OCI-LY3 (cell line): ENCODE measurements around the gene SCART1.
"Not testable (repeated sequence)": the region's sequence is repeated elsewhere in the genome, so short reads cannot be mapped to it uniquely, and the experiment has no call there.

Source experiments
- H2AFZ ChIP-seq: fragments of 200-600, 300-600 bp; shearing (Covaris generic); 2 replicates; pipeline ENCODE4 v1.6.0; 2014; ENCODE audit warnings: antibody characterized with exemption, low read depth, low read length
- H3K27ac ChIP-seq: fragments of 200-600, 300-600 bp; sonication (generic); 2 replicates; pipeline ENCODE4 v1.5.1; 2014; ENCODE audit warnings: mild to moderate bottlenecking, low read length, moderate library complexity, mixed read lengths
- H3K27me3 ChIP-seq: fragments of 200-600, 300-600 bp; sonication (generic); 2 replicates; pipeline ENCODE4 v1.6.1; 2014; ENCODE audit warnings: low read depth, low read length, mixed read lengths
- H3K36me3 ChIP-seq: fragments of 200-600, 300-600 bp; sonication (generic); replicated peaks from 2 replicates; pipeline ENCODE3; 2014; ENCODE audit warnings: low read depth, low read length, mixed read lengths
- H3K4me1 ChIP-seq: fragments of 300-600, 200-600 bp; sonication (generic); 2 replicates; pipeline ENCODE4 v1.6.1; 2014; ENCODE audit warnings: low read length, mixed read lengths
- H3K4me2 ChIP-seq: fragments of 200-600, 300-600 bp; sonication (generic); 2 replicates; pipeline ENCODE4 v1.6.1; 2014; ENCODE audit warnings: low read length, mixed read lengths
- H3K4me3 ChIP-seq: fragments of 300-600, 200-600 bp; sonication (generic); 2 replicates; pipeline ENCODE4 v1.5.1; 2014; ENCODE audit warnings: antibody characterized with exemption, mild to moderate bottlenecking, low read length, moderate library complexity
- H3K79me2 ChIP-seq: fragments of 300-600, 200-600 bp; shearing (Covaris generic); 2 replicates; pipeline ENCODE4 v1.6.1; 2014; ENCODE audit warnings: mild to moderate bottlenecking, low read length, mixed read lengths
- H3K9ac ChIP-seq: fragments of 300-600, 200-600 bp; shearing (Covaris generic); 2 replicates; pipeline ENCODE4 v1.6.0; 2014; ENCODE audit warnings: mild to moderate bottlenecking, low read length, moderate library complexity
- H3K9me3 ChIP-seq: fragments of 200-600, 300-600 bp; shearing (Covaris generic); 2 replicates; pipeline ENCODE4 v1.6.1; 2014; ENCODE audit warnings: low read length, mixed read lengths; ENCODE audit not compliant: insufficient read depth
- H4K20me1 ChIP-seq: fragments of 200-600, 300-600 bp; sonication (generic); 2 replicates; pipeline ENCODE4 v1.6.1; 2016; ENCODE audit warnings: low read length, mixed read lengths; ENCODE audit not compliant: insufficient read depth
- CTCF ChIP-seq: fragments of 200-600, 300-600 bp; sonication (generic); IDR thresholded peaks from 2 replicates; pipeline ENCODE4 v1.5.1; 2014; ENCODE audit warnings: antibody characterized with exemption, low read length, low read depth
- EZH2phosphoT487 ChIP-seq: fragments of 200-600 bp; shearing (Covaris generic); IDR thresholded peaks from 2 replicates; pipeline ENCODE4 v1.6.1; 2018; ENCODE audit warnings: antibody characterized with exemption, mixed run types, low read depth

SCART1 gene

GRCh38 chr10:133438711-133439273, 15.0 kb upstream of the SCART1 start:
- Histone ChIP-seq H3K9ac (no peak overlapping the region), H3K9me3 (no peaks in the 10 kb centered on the region), H2AFZ (no peak overlapping the region)

GRCh38 chr10:133439517-133440461, 14.0 kb upstream of the SCART1 start:
- TF ChIP-seq CTCF (no peak), EZH2phosphoT487 (no peak)
- no peaks in the 10 kb centered on the region for H3K36me3 ChIP-seq
- H4K20me1 ChIP-seq = no peaks in the 10 kb centered on the region
- no peak overlapping the region for H3K4me2 ChIP-seq
- H2AFZ ChIP-seq = no peak overlapping the region
- no peaks in the 10 kb centered on the region for H3K9me3 ChIP-seq
- H3K9ac ChIP-seq = no peak overlapping the region
- H3K27ac ChIP-seq = no peak overlapping the region
- no peaks in the 10 kb centered on the region for H3K27me3 ChIP-seq
- H3K4me1 ChIP-seq = peaks cover 3% of the 10 kb centered on the region; the same call in 1 of the 2 replicates
- H3K4me3 ChIP-seq = no peak overlapping the region
- H3K79me2 ChIP-seq = no peaks in the 10 kb centered on the region

More at GRCh38 chr10:133438711-133439273, 15.0 kb upstream of the SCART1 start:
- peak overlapping the region; percentile 30; the same call in 1 of the 2 replicates for H3K4me2 ChIP-seq
- H4K20me1 ChIP-seq = no peaks in the 10 kb centered on the region
- no peaks in the 10 kb centered on the region for H3K79me2 ChIP-seq
- no peaks in the 10 kb centered on the region for H3K36me3 ChIP-seq
- no peaks in the 10 kb centered on the region for H3K27me3 ChIP-seq
- peaks cover 3% of the 10 kb centered on the region; the same call in 1 of the 2 replicates for H3K4me1 ChIP-seq
- no peak overlapping the region for H3K4me3 ChIP-seq
- H3K27ac ChIP-seq = no peak overlapping the region
- TF ChIP-seq CTCF (peak; percentile 52), EZH2phosphoT487 (no peak)

GRCh38 chr10:133440633-133441285, 13.0 kb upstream of the SCART1 start:
- TF ChIP-seq CTCF (no peak), EZH2phosphoT487 (no peak)
- Histone ChIP-seq H3K36me3 (no peaks in the 10 kb centered on the region), H3K27me3 (no peaks in the 10 kb centered on the region)

GRCh38 chr10:133441356-133441755, 12.4 kb upstream of the SCART1 start:
- not testable (repeated sequence) for H3K79me2 ChIP-seq, H3K9ac ChIP-seq, H3K27ac ChIP-seq, H3K4me3 ChIP-seq, H2AFZ ChIP-seq, H4K20me1 ChIP-seq, H3K4me2 ChIP-seq, H3K4me1 ChIP-seq, H3K9me3 ChIP-seq, H3K27me3 ChIP-seq, H3K36me3 ChIP-seq

More at GRCh38 chr10:133440633-133441285, 13.0 kb upstream of the SCART1 start:
- no peak overlapping the region for H3K9ac ChIP-seq
- no peak overlapping the region for H3K4me3 ChIP-seq
- H3K4me1 ChIP-seq = peaks cover 3% of the 10 kb centered on the region; the same call in 1 of the 2 replicates
- H3K4me2 ChIP-seq = no peak overlapping the region
- H4K20me1 ChIP-seq = no peaks in the 10 kb centered on the region
- H3K9me3 ChIP-seq = no peaks in the 10 kb centered on the region
- H2AFZ ChIP-seq = no peak overlapping the region
- H3K27ac ChIP-seq = no peak overlapping the region
- no peaks in the 10 kb centered on the region for H3K79me2 ChIP-seq
